Activated T-cell treated with anti-CD3 and anti-CD28 coated beads for 1 hour (primary cell): ENCODE measurements around the gene DES.

Experiments used
- DNase-seq: peaks from one replicate; pipeline ENCODE4 v3.0.0-alpha.2; 2020; ENCODE audit warnings: low read depth

DES gene

DNA sequence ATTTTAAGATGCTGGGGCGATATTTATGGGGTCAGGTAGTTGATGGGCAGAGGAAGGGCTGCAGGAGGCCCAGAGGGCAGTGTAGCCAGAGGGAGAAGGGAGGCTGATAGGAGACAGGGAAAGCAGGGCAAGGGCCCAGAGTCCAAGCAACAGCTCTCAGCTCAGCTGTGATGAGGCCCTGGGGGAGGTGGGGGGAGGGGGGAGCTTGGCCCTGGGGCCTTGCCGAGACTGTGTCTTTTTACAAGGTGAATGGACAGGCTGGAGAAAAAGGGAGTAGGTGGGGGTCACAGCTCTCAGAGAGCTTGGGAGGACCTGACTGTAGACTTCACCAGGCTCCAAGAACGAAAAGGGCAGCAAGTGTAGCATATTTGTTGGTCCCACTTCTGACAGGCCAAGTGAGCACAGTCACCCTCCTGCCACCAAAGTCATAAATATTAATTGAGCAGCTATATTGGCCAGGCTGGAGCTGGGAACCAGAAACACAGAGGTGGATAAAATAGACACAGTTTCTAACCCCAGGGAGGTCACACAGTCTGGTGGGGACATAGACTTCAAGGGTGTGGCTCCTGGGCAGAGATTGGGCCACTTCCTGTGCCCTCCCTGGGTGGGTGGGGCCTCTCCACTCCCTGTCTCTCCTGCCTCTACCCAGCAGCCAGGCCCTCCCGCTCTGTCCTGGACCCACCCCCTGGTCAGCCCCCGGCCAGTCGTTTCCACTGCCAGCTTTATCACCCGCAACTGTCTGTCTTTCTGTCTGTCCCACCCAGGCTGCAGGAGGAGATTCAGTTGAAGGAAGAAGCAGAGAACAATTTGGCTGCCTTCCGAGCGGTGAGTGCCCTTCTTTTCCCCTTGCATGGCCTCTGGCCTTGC lies 1.4 kb downstream of the DES start:
- no peak for DNase-seq

DNA sequence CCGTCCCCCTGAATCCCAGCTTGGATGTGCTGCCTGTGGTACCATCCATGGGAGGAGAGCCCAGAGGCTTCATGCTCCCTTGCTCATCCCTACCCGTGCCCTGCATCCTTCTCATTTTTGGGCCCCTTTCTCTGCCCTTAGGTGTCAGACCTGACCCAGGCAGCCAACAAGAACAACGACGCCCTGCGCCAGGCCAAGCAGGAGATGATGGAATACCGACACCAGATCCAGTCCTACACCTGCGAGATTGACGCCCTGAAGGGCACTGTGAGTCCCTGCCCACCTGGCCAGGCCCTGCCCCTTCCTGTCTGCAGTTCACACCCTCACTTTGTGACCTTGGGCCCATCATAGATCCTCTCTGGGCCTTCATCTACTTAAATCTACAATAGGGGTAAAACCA lies 2.5 kb downstream of the DES start:
- no peak for DNase-seq

DNA sequence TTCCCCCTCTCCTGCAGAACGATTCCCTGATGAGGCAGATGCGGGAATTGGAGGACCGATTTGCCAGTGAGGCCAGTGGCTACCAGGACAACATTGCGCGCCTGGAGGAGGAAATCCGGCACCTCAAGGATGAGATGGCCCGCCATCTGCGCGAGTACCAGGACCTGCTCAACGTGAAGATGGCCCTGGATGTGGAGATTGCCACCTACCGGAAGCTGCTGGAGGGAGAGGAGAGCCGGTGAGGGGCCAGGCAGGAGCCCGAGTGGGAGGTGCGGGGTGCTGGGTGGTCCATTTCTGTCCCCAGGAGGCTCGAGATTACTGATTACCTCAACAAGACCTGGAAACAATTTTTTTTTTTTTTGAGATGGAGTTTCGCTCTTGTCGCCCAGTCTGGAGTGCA lies 3.1 kb downstream of the DES start:
- DNase-seq: no peak

DNA sequence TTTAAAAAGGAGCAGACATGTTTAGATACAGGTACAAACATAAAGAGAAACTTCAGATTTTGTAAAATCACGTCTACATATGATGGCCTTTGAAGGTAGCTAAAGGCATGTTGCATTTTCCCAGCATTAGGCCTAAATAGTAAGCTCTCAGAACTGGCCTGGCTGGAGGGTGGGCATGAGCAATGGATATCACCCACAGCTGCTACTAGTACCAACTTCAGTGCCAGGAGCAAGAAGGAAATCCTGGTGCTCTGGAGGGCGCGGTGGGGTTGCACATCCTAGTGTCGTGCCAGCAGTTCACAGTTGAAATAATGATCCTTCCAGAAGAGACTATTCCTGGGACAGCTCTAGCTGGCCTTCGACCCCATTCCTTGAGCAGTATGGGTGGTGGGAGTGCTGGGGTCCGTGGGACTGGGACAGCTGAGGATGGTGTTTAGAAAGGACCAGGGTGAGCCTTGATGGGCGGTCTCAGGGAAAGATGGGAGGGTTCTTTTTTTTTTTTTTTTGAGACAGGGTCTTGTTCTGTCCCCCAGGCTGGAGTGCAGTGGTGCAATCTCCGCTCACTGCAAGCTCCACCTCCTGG lies 4.9 kb downstream of the DES start:
- DNase-seq: no peak

GRCh38 chr2:219423652-219424377 lies 5.6 kb downstream of the DES start:
- DNase-seq: no peak

DNA sequence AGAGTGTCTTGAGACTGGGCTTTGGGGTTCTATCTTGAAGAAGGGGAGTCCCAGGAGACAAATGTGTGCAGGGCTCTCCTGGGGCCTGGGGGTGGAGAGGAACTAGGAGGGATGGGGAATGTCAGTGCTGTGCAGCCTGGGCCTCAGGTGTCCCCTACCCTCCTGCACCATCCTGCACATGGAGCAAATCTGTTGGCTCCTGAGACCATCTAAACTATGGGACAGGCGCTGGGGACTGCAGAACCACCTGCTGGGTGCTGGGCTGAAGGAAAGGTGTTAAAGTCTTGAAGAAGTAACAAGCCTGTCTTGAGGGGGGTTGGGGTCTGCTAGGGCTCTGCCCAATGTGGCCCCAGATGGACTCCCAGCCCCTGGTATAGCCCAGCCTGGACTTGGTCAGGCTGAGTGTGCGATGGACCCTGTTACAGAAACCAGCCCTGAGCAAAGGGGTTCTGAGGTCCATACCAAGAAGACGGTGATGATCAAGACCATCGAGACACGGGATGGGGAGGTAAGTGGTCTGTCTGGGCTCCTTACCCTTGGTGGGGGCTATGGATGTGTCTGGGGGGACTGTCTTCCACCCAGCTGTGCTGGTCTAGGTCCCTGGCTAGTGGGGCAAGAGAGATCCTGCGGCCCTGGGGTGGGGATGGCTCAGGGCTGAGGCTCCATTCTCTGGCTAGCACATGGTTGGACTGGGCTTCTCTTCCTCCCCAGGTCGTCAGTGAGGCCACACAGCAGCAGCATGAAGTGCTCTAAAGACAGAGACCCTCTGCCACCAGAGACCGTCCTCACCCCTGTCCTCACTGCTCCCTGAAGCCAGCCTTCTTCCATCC lies 7.3 kb downstream of the DES start:
- no peak for DNase-seq

DNA sequence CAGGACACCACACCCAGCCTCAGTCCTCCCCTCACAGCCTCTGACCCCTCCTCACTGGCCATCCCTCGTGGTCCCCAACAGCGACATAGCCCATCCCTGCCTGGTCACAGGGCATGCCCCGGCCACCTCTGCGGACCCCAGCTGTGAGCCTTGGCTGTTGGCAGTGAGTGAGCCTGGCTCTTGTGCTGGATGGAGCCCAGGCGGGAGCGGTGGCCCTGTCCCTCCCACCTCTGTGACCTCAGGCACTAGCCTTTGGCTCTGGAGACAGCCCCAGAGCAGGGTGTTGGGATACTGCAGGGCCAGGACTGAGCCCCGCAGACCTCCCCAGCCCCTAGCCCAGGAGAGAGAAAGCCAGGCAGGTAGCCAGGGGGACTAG lies 7.9 kb downstream of the DES start:
- DNase-seq: no peak

GRCh38 chr2:219426534-219427136 lies 8.5 kb downstream of the DES start:
- DNase-seq: no peak

- no peak for DNase-seq
Measured at GRCh38 chr2:219428469-219428868, 10.3 kb downstream of the DES start.

DNA sequence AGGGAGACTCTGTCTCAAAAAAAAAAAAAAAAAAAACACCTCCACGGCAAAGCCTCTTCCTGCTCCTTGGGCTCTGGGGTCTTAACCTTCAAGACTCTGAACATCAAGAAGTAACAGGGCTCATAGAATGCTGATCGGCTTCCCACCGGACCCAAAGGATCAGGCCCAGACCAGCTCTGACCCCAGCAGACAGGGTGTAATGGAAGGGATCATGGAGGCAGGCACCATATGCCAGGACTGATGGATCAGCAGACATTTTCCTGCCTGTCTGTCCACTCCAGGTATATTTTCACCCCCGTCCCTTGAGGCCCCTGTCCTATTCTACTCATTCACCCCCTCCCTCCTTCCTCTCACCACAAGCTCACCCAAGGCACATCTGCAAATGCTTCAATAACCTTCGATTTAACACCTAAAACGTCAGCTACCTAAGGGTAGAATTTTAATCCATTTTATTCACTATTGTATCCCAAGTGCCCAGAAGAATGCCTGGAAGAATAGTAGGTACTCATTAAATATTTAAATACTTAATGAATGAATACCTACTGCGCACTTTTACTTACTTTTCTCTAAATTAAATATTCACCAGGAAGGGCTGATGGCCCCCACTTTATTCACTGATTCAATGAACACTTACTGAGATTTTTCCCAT lies 11.9 kb downstream of the DES start:
- no peak for DNase-seq

GRCh38 chr2:219430633-219431615 lies 12.7 kb downstream of the DES start:
- no peak for DNase-seq

DNA sequence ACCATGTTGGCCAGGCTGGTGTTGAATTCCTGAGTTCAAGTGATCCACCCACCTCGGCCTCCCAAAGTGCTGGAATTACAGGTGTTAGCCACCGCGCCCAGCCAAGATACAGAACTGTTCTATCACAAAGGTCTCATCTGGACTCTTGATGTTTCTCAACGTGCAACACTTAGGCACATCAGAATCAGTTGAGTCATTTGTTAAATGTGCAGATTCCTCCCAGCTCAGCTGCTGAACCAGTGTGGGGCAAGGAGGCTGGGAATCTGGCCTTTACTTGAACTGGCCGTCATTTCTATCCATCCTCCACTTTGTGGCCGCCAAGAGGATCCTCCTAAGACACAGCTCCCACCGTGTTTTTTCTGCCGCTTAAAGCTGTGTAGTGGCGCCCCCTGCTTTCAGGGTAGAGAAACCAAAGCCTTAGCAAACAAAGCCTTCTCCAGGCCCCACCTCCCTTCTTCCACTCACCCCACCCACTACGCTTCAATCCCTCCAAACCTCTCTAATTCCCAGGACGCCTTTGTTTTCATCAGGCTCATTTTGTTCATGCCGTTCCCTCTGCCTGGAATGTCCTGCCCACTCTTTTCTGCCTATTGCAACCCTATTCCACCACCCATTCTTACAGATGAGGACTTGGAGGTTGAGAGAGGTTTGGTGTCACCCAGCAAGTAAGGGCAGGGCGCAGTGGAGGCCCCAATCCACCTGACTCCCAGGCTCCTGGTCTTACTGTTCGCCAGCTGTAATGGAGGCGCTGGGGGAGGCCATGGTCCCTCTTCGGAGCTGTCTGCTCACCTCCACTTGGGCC lies 15.7 kb downstream of the DES start:
- no peak for DNase-seq

- no peak for DNase-seq
Measured at GRCh38 chr2:219434468-219434717, 16.2 kb downstream of the DES start.

- no peak for DNase-seq
Measured at GRCh38 chr2:219434718-219435525, 16.7 kb downstream of the DES start, which contains the start of gene SPEG. SPEG (plus strand) TSS chr2:219434843; CDS start chr2:219434978, 135 bp downstream.

DNA sequence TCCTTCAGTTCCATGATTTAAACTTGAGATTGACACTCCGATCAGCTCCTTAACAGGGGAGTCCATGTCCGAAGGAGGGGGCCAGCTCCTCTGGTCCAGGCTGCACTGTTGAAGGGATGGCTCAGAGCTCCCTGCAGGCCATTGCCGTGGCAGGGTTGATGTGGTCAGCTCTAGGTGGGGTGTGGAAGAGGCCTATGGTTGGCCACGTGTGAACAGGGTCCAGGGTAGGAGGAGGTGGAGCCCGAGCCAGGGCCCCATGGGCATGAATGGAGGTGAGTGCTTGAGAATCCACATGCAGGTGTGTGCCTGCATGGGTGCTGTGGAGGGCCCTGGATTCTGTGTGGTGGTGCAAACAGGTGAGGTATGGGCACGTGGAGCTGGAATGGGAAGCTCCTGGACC lies 17.5 kb downstream of the DES start:
- DNase-seq: no peak

GRCh38 chr2:219436491-219436890 lies 18.3 kb downstream of the DES start:
- DNase-seq: no peak

DNA sequence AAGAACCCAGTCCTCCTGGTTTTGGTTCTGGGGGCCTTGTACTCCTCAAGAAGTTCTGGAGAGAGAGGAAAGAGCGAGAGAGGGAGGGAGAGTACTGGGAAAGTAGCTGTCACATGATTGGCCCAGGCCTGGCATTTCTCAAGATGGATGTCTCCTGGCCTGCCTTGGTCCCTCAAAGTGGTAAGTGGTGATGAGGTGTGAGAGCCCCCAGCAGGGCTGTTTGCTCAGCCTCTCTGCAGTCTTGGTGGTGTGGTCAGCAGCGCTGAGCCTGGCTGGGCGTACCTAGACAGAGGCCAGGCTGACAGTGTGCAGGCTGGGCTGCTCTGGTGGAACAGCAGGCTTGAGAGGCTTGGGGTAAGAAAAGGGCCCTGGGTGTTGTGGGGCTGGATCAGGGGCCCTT lies 19.0 kb downstream of the DES start:
- DNase-seq: no peak

DNA sequence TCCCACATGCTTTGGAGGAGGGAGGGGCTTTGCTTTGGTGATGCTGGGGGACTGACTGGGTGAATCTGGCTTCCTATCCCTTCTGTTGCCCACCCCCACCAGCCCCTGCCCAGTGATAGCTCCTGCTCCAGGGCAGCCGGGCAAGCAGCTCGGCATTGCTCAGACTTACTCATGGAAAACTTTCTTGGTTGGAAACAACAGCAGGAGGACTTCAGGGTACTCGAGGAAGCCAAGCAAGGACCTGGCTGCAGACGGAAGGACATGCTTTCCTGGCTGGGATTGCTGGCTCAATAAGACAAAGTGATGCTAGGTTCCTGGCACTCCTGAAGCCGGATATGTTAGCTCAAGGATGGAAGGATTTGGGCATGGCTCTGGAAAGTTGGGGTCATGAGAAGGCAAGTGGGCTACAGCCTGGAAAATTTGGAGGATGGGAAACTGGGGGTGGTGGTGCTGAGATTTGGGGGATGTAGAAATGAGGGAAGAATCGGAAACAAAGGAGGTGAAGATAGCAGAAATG lies 19.6 kb downstream of the DES start:
- no peak for DNase-seq
